CD14-positive monocyte (primary cell): ENCODE measurements around the gene RNFT2. TPM values are rescaled to one million over a fixed set of nuclear protein-coding genes. Genes with fewer than 3 reads are reported as not detected.

ENCODE experiments used
- DNase-seq, 3 donors: peaks; one replicate each; pipeline ENCODE4 v3.0.0-alpha.2; 2011 to 2022
- H2AFZ ChIP-seq: 2 replicates; pipeline ENCODE4 v1.6.0; 2012; ENCODE audit warnings: mild to moderate bottlenecking, low read depth, low read length, inconsistent platforms; ENCODE audit not compliant: insufficient read depth, poor library complexity, severe bottlenecking
- H3K27ac ChIP-seq, 2 donors: 1 replicate in 1 of 2; 2 replicates in 1 of 2; pipeline ENCODE4 v1.5.1; 2012 to 2013; ENCODE audit warnings: low read length in 2 of 2, control low read depth in 1 of 2, inconsistent platforms in 1 of 2, low read depth in 1 of 2, mild to moderate bottlenecking in 1 of 2
- H3K27me3 ChIP-seq, 2 donors: one replicate each; pipeline versions ENCODE4 v1.6.0 to v1.6.1; 2011 to 2013; ENCODE audit warnings: low read length in 2 of 2; ENCODE audit not compliant: control insufficient read depth in 2 of 2, insufficient read depth in 2 of 2
- H3K36me3 ChIP-seq, 2 donors: replicated peaks in 1 of 2; 1 replicate in 1 of 2; 2 replicates in 1 of 2; pipeline versions ENCODE4 v1.5.1 to v1.6.1; 2012 to 2013; ENCODE audit warnings: low read length in 2 of 2, control low read depth in 1 of 2, inconsistent platforms in 1 of 2, mild to moderate bottlenecking in 1 of 2; ENCODE audit not compliant: insufficient read depth in 2 of 2, control insufficient read depth in 1 of 2
- H3K4me1 ChIP-seq, 2 donors: 1 replicate in 1 of 2; 2 replicates in 1 of 2; pipeline versions ENCODE4 v1.5.1 to v1.6.1; 2012 to 2013; ENCODE audit warnings: low read length in 2 of 2, control low read depth in 1 of 2, inconsistent platforms in 1 of 2, mild to moderate bottlenecking in 1 of 2, moderate library complexity in 1 of 2; ENCODE audit not compliant: insufficient read depth in 2 of 2, control insufficient read depth in 1 of 2
- H3K4me2 ChIP-seq: replicated peaks from 2 replicates; pipeline ENCODE3; 2012; ENCODE audit warnings: low read length, moderate library complexity, mild to moderate bottlenecking; ENCODE audit not compliant: poor library complexity, severe bottlenecking; ENCODE audit errors: extremely low read depth
- H3K4me3 ChIP-seq, 3 experiments: fragments of 200-600 bp in 1 of 3; sonication (generic) in 1 of 3; replicated peaks in 1 of 3; 1 replicate in 2 of 3; 2 replicates in 1 of 3; pipeline ENCODE4 v1.5.1; 2011 to 2013; ENCODE audit warnings: low read length in 3 of 3, mild to moderate bottlenecking in 3 of 3, control low read depth in 2 of 3, low read depth in 2 of 3, inconsistent platforms in 1 of 3, moderate library complexity in 1 of 3
- H3K79me2 ChIP-seq: 2 replicates; pipeline ENCODE4 v1.6.0; 2012; ENCODE audit warnings: mild to moderate bottlenecking, control low read depth, inconsistent platforms, low read length, moderate library complexity; ENCODE audit not compliant: insufficient read depth
- H3K9ac ChIP-seq: 2 replicates; pipeline ENCODE4 v1.6.0; 2017; ENCODE audit warnings: low read length, mild to moderate bottlenecking; ENCODE audit not compliant: insufficient read depth, poor library complexity, severe bottlenecking
- H3K9me3 ChIP-seq, 2 donors: replicated peaks in 1 of 2; 1 replicate in 1 of 2; 2 replicates in 1 of 2; pipeline versions ENCODE4 v1.5.1 to v1.6.1; 2012 to 2013; ENCODE audit warnings: low read length in 2 of 2, control low read depth in 1 of 2; ENCODE audit not compliant: control insufficient read depth in 1 of 2, insufficient read depth in 1 of 2
- H4K20me1 ChIP-seq: 2 replicates; pipeline ENCODE4 v1.6.0; 2012; ENCODE audit warnings: mild to moderate bottlenecking, low read length, control low read depth, moderate library complexity; ENCODE audit not compliant: insufficient read depth
- H3K27ac Mint-ChIP-seq, 7 donors: one replicate each; pipeline ENCODE4 v1.8.0; 2020; ENCODE audit warnings: mild to moderate bottlenecking in 7 of 7, mixed read lengths in 7 of 7, moderate library complexity in 6 of 7, inconsistent platforms in 2 of 7
- H3K27me3 Mint-ChIP-seq, 3 donors: one replicate each; pipeline ENCODE4 v1.8.0; 2021 to 2022; ENCODE audit warnings: low read depth in 3 of 3, mild to moderate bottlenecking in 3 of 3, mixed read lengths in 3 of 3, moderate library complexity in 3 of 3, inconsistent platforms in 1 of 3
- H3K36me3 Mint-ChIP-seq, 2 donors: one replicate each; pipeline ENCODE4 v1.8.0; 2020; ENCODE audit warnings: mixed read lengths in 2 of 2, inconsistent platforms in 1 of 2, mild to moderate bottlenecking in 1 of 2
- H3K4me1 Mint-ChIP-seq: one replicate; pipeline ENCODE4 v1.8.0; 2020; ENCODE audit warnings: mild to moderate bottlenecking, mixed read lengths
- H3K4me3 Mint-ChIP-seq, 2 donors: one replicate each; pipeline ENCODE4 v1.8.0; 2020; ENCODE audit warnings: mild to moderate bottlenecking in 2 of 2, mixed read lengths in 2 of 2, moderate library complexity in 1 of 2
- H3K9me3 Mint-ChIP-seq, 7 donors: one replicate each; pipeline ENCODE4 v1.8.0; 2020 to 2022; ENCODE audit warnings: mixed read lengths in 7 of 7, mild to moderate bottlenecking in 6 of 7, moderate library complexity in 6 of 7, inconsistent platforms in 2 of 7
- WGBS: methylation state at CpG from one replicate; pipeline ENCODE4 v1.1.5; 2013; ENCODE audit warnings: missing lambda C conversion rate; ENCODE audit not compliant: insufficient coverage; 5-methylcytosine and 5-hydroxymethylcytosine counted together
- intact Hi-C, 2 donors: fragments of 100-400 bp; cut with micrococcal nuclease; formaldehyde crosslinking; loops; one replicate each; pipeline versions ENCODE4 v1.15.0 to v1.15.1; 2023
- polyA plus RNA-seq, 3 donors: library from polyadenylated mRNA; depleted of rRNA in 1 of 3; unstranded in 2 of 3; stranded (reverse) in 1 of 3; fragments of 300-500 nt in 2 of 3; fragments of >200 nt in 1 of 3; fragmentation: Illumina TruSeq in 2 of 3; gene quantifications; 1 replicate in 2 of 3; 2 replicates in 1 of 3; pipeline ENCODE4 v1.2.3, GENCODE V29; 2012 to 2021
- TF ChIP-seq, protein P1 (sequence below): fragments of 200-600 bp; IDR thresholded peaks from one replicate; pipeline ENCODE4 v1.8.0; 2022; ENCODE audit warnings: antibody characterized with exemption, mild to moderate bottlenecking

The RNFT2 gene
- polyA plus RNA-seq, 3 donors, result 0.05 TPM; not detected in 2

DNA sequence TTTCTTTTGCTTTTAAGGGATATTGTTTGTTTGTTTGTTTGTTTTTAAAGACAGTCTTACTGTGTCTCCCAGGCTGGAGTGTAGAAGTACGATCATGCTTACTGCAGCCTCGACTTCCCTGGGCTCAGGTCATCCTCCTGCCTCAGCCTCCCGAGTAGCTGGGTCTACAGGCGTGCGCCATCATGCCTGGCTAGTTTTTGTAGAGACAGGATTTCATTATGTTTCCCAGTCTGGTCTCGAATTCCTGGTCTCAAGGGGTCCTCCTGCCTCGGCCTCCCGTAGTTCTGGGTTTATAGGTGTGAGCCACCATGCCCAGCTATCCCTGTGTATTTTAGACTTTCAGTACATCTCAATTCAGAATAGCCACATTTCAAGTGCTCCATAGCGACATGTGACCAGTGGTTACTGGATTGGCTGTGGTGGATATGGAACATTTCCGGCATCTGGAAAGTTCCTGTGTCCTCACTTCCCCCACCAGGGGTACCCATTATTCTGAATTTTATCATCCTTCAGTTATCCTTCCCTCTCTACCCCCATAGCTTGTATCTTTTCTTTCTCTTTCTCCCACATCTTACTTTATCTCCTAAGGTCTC lies 82.0 kb downstream of the RNFT2 start:
- H3K4me1 Mint-ChIP-seq, result peaks cover 15% of the 10 kb centered on the region
- H3K4me1 ChIP-seq, result peaks cover 10 to 12% of the 10 kb centered on the region in 2 donors
- H3K9me3 Mint-ChIP-seq, result peaks cover 4 to 14% (median 9%) of the 10 kb centered on the region in 7 donors
- intact Hi-C loops, result no loop called here
- no peaks in the 10 kb centered on the region for H3K79me2 ChIP-seq
- H2AFZ ChIP-seq, result no peak overlapping the region
- peak overlapping the region; percentile 91 for H3K4me2 ChIP-seq
- peak overlapping the region in 1 of 3 experiments; percentile 89 for H3K4me3 ChIP-seq
- 96% methylated on average over 9 of the region's 10 CpGs for WGBS
- peak overlapping the region in 2 of 7 donors; percentile 37 to 54 for H3K27ac Mint-ChIP-seq
- DNase-seq, result no peak
- peaks cover 8 to 10% of the 10 kb centered on the region in 2 donors for H3K9me3 ChIP-seq
- no peak overlapping the region for H3K9ac ChIP-seq
- TF ChIP-seq, protein P1, sequence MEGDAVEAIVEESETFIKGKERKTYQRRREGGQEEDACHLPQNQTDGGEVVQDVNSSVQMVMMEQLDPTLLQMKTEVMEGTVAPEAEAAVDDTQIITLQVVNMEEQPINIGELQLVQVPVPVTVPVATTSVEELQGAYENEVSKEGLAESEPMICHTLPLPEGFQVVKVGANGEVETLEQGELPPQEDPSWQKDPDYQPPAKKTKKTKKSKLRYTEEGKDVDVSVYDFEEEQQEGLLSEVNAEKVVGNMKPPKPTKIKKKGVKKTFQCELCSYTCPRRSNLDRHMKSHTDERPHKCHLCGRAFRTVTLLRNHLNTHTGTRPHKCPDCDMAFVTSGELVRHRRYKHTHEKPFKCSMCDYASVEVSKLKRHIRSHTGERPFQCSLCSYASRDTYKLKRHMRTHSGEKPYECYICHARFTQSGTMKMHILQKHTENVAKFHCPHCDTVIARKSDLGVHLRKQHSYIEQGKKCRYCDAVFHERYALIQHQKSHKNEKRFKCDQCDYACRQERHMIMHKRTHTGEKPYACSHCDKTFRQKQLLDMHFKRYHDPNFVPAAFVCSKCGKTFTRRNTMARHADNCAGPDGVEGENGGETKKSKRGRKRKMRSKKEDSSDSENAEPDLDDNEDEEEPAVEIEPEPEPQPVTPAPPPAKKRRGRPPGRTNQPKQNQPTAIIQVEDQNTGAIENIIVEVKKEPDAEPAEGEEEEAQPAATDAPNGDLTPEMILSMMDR, result no peak
- peaks cover 1 to 13% (median 7%) of the 10 kb centered on the region in 3 donors for H3K27me3 Mint-ChIP-seq
- no peaks in the 10 kb centered on the region for H4K20me1 ChIP-seq
- H3K36me3 ChIP-seq, result no peaks in the 10 kb centered on the region
- no peaks in the 10 kb centered on the region for H3K27me3 ChIP-seq
- no peaks in the 10 kb centered on the region for H3K36me3 Mint-ChIP-seq
- H3K4me3 Mint-ChIP-seq, result peak overlapping the region in 1 of 2 donors; percentile 35
- no peak overlapping the region for H3K27ac ChIP-seq

DNA sequence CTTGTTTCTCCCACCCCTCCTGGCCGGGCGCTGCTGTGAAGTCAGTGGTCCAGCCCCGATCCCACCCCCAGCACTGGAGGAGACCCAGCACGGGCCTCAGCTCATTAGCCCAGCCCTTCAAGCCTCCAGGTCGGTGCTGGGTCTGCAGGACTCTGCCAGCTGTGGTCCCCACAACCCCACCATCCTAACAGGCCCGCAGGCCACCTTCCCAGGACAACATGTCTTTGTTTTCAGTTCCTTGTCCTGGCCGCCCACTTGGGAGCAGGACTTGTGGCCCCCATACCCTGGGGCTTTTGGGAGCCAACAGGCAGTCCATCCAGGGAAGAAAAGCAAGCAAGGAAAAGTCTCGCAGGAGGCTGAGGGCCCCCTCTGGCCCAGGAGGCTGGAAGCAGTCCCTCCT lies 83.2 kb downstream of the RNFT2 start:
- 77% methylated on average over 6 of the region's 8 CpGs for WGBS

More for the DNA sequence above, 83.2 kb downstream of the RNFT2 start:
- intact Hi-C loops, result no loop called here
- H3K79me2 ChIP-seq, result no peaks in the 10 kb centered on the region
- no peak overlapping the region for H3K4me3 ChIP-seq
- H3K27me3 Mint-ChIP-seq, result peaks cover 4 to 11% (median 7%) of the 10 kb centered on the region in 3 donors
- no peaks in the 10 kb centered on the region for H3K27me3 ChIP-seq
- DNase-seq, result no peak
- no peak overlapping the region for H3K4me3 Mint-ChIP-seq
- H3K27ac Mint-ChIP-seq, result no peak overlapping the region
- no peaks in the 10 kb centered on the region for H3K36me3 ChIP-seq
- H3K9me3 Mint-ChIP-seq, result peaks cover 7 to 15% (median 12%) of the 10 kb centered on the region in 7 donors
- TF ChIP-seq, protein P1, result no peak
- no peak overlapping the region for H3K9ac ChIP-seq
- no peak overlapping the region for H3K27ac ChIP-seq
- peaks cover 10 to 12% of the 10 kb centered on the region in 2 donors for H3K4me1 ChIP-seq
- no peaks in the 10 kb centered on the region for H4K20me1 ChIP-seq
- H3K4me2 ChIP-seq, result no peak overlapping the region
- peaks cover 10 to 11% of the 10 kb centered on the region in 2 donors for H3K9me3 ChIP-seq
- H2AFZ ChIP-seq, result no peak overlapping the region
- peaks cover 15% of the 10 kb centered on the region for H3K4me1 Mint-ChIP-seq
- no peaks in the 10 kb centered on the region for H3K36me3 Mint-ChIP-seq
